Peyer's patch (tissue), 4 donors: Measurements from ENCODE around the gene ENHO. TPM values are rescaled to one million over a fixed set of nuclear protein-coding genes. Genes with fewer than 3 reads are reported as not detected.

ENCODE experiments used
- DNase-seq, 3 donors: peaks; one replicate each; pipeline ENCODE4 v3.0.0-alpha.2; 2017 to 2019
- H3K27ac ChIP-seq, 4 donors: fragments of 200-600 bp; sonication (generic); one replicate each; pipeline ENCODE4 v1.5.1; 2016 to 2019
- H3K27me3 ChIP-seq, 2 donors: fragments of 200-600 bp; sonication (generic); one replicate each; pipeline ENCODE4 v1.5.1; 2019
- H3K36me3 ChIP-seq, 3 donors: fragments of 200-600 bp; sonication (generic); one replicate each; pipeline ENCODE4 v1.5.1; 2016 to 2019
- H3K4me1 ChIP-seq, 4 donors: fragments of 200-600 bp; sonication (generic); one replicate each; pipeline ENCODE4 v1.5.1; 2016 to 2019
- H3K4me3 ChIP-seq, 4 donors: fragments of 200-600 bp; sonication (generic); 1 replicate in 3 of 4; 2 replicates in 1 of 4; pipeline ENCODE4 v1.5.1; 2016 to 2019; ENCODE audit warnings: mild to moderate bottlenecking in 1 of 4
- H3K9me3 ChIP-seq, 4 donors: fragments of 200-600 bp; sonication (generic); one replicate each; pipeline ENCODE4 v1.5.1; 2016 to 2019; ENCODE audit warnings: mild to moderate bottlenecking in 1 of 4
- POLR2A ChIP-seq, 2 donors: fragments of 450-650 bp; IDR thresholded peaks; one replicate each; pipeline ENCODE4 v1.5.1; 2017; ENCODE audit warnings: antibody characterized with exemption in 2 of 2, mild to moderate bottlenecking in 2 of 2, moderate library complexity in 2 of 2
- total RNA-seq, 4 donors: library from RNA; depleted of rRNA; stranded (reverse); fragments of >200 nt; gene quantifications; one replicate each; pipeline ENCODE4 v1.1.0, GENCODE V29; 2016
- TF ChIP-seq, protein P1 (sequence below), 6 experiments: fragments of 450-650 bp in 4 of 6; fragments of 200-600 bp in 2 of 6; sonication (generic) in 1 of 6; IDR thresholded peaks; one replicate each; pipeline ENCODE4 v1.5.1; 2017 to 2019; ENCODE audit warnings: antibody characterized with exemption in 6 of 6, mild to moderate bottlenecking in 3 of 6, moderate library complexity in 1 of 6

The ENHO gene
- total RNA-seq, 4 donors from 2014 or later: 1.8 to 3.3 TPM; not detected in 2

- TF ChIP-seq, protein P1, sequence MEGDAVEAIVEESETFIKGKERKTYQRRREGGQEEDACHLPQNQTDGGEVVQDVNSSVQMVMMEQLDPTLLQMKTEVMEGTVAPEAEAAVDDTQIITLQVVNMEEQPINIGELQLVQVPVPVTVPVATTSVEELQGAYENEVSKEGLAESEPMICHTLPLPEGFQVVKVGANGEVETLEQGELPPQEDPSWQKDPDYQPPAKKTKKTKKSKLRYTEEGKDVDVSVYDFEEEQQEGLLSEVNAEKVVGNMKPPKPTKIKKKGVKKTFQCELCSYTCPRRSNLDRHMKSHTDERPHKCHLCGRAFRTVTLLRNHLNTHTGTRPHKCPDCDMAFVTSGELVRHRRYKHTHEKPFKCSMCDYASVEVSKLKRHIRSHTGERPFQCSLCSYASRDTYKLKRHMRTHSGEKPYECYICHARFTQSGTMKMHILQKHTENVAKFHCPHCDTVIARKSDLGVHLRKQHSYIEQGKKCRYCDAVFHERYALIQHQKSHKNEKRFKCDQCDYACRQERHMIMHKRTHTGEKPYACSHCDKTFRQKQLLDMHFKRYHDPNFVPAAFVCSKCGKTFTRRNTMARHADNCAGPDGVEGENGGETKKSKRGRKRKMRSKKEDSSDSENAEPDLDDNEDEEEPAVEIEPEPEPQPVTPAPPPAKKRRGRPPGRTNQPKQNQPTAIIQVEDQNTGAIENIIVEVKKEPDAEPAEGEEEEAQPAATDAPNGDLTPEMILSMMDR (IDR thresholded peaks at IDR 0.05): no peak
- no peak for TF ChIP-seq POLR2A (IDR thresholded peaks at IDR 0.05)
- H3K36me3 ChIP-seq: no peaks in the 10 kb centered on the region
- peak overlapping the region in 2 of 4 donors; percentile 7 to 23 for H3K4me3 ChIP-seq
- peak in 1 of 3 donors; percentile 22 for DNase-seq
- H3K4me1 ChIP-seq: peaks cover 0 to 22% (median 1%) of the 10 kb centered on the region in 4 donors
- H3K9me3 ChIP-seq: peaks cover 0 to 4% (median 0%) of the 10 kb centered on the region in 4 donors
- H3K27me3 ChIP-seq: no peaks in the 10 kb centered on the region
- peak overlapping the region in 2 of 4 donors; percentile 87 to 90 for H3K27ac ChIP-seq
Observed at GRCh38 chr9:34558919-34559623, 36.3 kb upstream of the ENHO start.

DNA sequence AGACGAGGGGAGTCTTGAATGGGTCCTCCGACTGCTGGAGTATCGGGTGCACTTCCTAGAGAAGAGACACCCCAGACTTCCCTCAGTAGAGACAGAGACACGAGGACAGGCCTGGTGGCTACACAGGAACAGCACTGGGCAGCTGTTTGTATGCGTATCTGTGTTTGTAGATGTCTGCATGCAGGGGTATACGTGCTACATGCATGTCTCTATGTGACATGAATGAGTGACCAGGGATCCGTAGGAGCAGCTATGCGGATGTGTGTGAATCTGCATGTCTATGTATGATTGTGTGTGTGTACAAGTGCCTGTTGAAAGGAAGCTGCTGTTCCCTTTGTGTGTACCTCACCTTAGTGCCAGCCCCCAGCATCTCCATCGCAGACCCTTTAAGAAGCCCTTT, 35.6 kb upstream of the ENHO start:
- Histone ChIP-seq H3K9me3 (peaks cover 0 to 4% (median 0%) of the 10 kb centered on the region in 4 donors), H3K27me3 (no peaks in the 10 kb centered on the region), H3K4me3 (no peak overlapping the region), H3K36me3 (no peaks in the 10 kb centered on the region), H3K27ac (no peak overlapping the region), H3K4me1 (peaks cover 0 to 22% (median 1%) of the 10 kb centered on the region in 4 donors)
- no peak for DNase-seq
- no peak for TF ChIP-seq POLR2A (IDR thresholded peaks at IDR 0.05)
- TF ChIP-seq, protein P1 (IDR thresholded peaks at IDR 0.05): no peak

DNA sequence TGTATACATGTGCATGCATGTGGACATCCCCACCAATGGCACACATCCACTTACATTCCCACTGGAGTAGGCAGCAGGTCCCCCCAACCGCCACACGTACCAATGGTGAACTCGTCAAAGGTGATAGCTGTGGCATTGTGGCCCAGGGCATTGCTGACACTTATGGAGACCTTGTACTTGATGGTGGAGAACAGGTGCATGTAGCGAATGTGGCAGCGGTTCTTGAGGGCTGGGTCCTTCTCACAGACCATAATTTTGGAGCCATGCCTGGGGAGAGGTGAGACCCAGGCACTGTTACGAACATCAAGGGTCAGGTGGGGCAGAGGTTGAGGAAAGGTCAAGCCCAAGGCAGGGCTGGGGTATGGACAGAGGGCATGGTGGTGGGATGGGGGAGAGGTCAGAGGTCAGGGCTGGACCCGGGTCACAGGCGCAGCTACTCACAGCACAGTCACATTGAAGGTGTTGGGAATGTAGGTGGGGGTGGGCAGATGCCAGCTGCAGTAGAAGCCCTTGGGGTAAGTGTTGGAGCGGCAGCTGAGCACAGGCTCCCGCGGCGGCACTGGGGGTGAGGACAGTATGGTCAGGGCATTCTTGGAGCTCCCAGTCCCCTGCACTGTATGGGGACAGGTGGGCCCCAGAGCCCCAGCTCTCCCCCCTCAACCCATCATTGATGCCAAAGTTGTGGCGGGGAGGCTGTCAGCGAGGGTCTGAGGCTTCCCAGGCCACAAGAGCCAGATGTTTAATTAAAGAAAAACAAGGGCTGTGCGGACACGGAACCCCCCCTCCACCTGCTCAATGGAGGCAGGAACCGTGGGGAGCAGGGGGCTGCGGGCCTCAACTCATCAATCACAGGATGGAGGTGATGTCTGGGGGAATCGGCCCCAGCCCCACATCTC, 34.9 kb upstream of the ENHO start:
- peaks cover 0 to 4% (median 0%) of the 10 kb centered on the region in 4 donors for H3K9me3 ChIP-seq
- no peak for DNase-seq
- TF ChIP-seq, protein P1 (IDR thresholded peaks at IDR 0.05): no peak
- TF ChIP-seq POLR2A (IDR thresholded peaks at IDR 0.05): no peak
- H3K4me3 ChIP-seq: no peak overlapping the region
- no peaks in the 10 kb centered on the region for H3K36me3 ChIP-seq
- H3K4me1 ChIP-seq: peaks cover 0 to 22% (median 1%) of the 10 kb centered on the region in 4 donors
- H3K27me3 ChIP-seq: no peaks in the 10 kb centered on the region
- no peak overlapping the region for H3K27ac ChIP-seq

DNA sequence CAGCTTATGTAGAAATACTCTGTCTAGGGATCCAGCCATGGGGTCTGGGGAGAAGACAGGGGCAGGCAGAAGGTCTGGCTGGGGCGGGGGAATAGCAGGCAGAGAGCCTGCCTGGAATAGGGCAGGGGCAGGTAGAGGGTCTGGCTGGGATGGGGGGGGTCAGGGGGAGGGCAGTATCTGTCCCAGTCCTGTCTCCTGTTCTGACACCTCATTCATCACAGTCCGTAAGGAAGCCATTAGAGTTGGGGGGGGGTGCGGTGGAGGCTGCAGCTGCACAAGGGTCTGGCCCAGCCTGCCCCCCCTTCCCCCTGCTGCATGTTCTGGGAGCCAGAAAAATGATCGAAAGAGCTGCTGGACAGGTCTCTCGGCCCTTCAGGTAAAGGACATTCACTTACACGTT, 34.2 kb upstream of the ENHO start:
- Histone ChIP-seq H3K36me3 (no peaks in the 10 kb centered on the region), H3K27ac (no peak overlapping the region), H3K4me3 (no peak overlapping the region), H3K9me3 (no peaks in the 10 kb centered on the region), H3K27me3 (no peaks in the 10 kb centered on the region), H3K4me1 (peaks cover 0 to 22% (median 1%) of the 10 kb centered on the region in 4 donors)
- no peak for DNase-seq
- TF ChIP-seq POLR2A (IDR thresholded peaks at IDR 0.05): no peak
- TF ChIP-seq, protein P1 (IDR thresholded peaks at IDR 0.05): no peak

GRCh38 chr9:34555936-34556525, 33.2 kb upstream of the ENHO start:
- DNase-seq: no peak
- Histone ChIP-seq H3K36me3 (no peaks in the 10 kb centered on the region), H3K27me3 (no peaks in the 10 kb centered on the region), H3K27ac (no peak overlapping the region), H3K4me3 (no peak overlapping the region), H3K4me1 (peaks cover 0 to 21% (median 1%) of the 10 kb centered on the region in 4 donors), H3K9me3 (no peaks in the 10 kb centered on the region)
- TF ChIP-seq, protein P1 (IDR thresholded peaks at IDR 0.05): no peak
- TF ChIP-seq POLR2A (IDR thresholded peaks at IDR 0.05): no peak
